K562 (cell line): Measurements from ENCODE around the gene RGL2. TPM values are rescaled to one million over a fixed set of nuclear protein-coding genes. Genes with fewer than 3 reads are reported as not detected.
A peak's percentile ranks its signal among the peaks of the same experiment; 100 is the strongest.

Experiments used
- CCNT2 ChIP-seq: IDR thresholded peaks from 2 replicates; pipeline ENCODE4 v1.6.1; 2011; ENCODE audit warnings: borderline replicate concordance, low read depth, mild to moderate bottlenecking, moderate library complexity, mixed read lengths, low read length; ENCODE audit not compliant: insufficient read length; ENCODE audit errors: extremely low read depth
- CHD4 ChIP-seq: fragments of 200-600 bp; sonication (generic); IDR thresholded peaks from 3 replicates; pipeline ENCODE4 v1.6.1; 2012; ENCODE audit warnings: low read depth, mild to moderate bottlenecking, mixed read lengths, low read length, inconsistent platforms; ENCODE audit not compliant: insufficient read depth, insufficient replicate concordance, poor library complexity, severe bottlenecking
- HLTF ChIP-seq: fragments of 450-650 bp; IDR thresholded peaks from 2 replicates; pipeline ENCODE4 v1.6.1; 2016
- PHF8 ChIP-seq: fragments of 200-600 bp; sonication (generic); IDR thresholded peaks from 2 replicates; pipeline ENCODE4 v1.6.1; 2012; ENCODE audit warnings: mixed run types, mild to moderate bottlenecking, inconsistent platforms, low read length, moderate library complexity, borderline replicate concordance
- TAL1 ChIP-seq: fragments of 450-650 bp; IDR thresholded peaks from 2 replicates; pipeline ENCODE4 v1.6.1; 2016; ENCODE audit warnings: mild to moderate bottlenecking
- U2AF1 ChIP-seq: fragments of 200-400 bp; formaldehyde crosslinking; optimal IDR thresholded peaks from 2 replicates; pipeline ENCODE3; 2017; ENCODE audit warnings: mild to moderate bottlenecking, low read depth, low read length, moderate library complexity
- ZC3H11A ChIP-seq: IDR thresholded peaks from 2 replicates; pipeline ENCODE4 v1.6.1; 2012; ENCODE audit warnings: low read depth, low read length, improper control_type of control experiment
- ZNF134 ChIP-seq: fragments of 250-450 bp; sonication (Bioruptor Pico); conservative IDR thresholded peaks from 2 replicates; pipeline ENCODE4 v1.4.0; 2020
- polyA plus RNA-seq, 8 experiments: library from polyadenylated mRNA; depleted of rRNA in 4 of 8; stranded (reverse) in 5 of 8; unstranded in 3 of 8; fragments of >200 nt; fragmentation: Nextera tagmentation in 2 of 8; fragmentation: Illumina TruSeq in 1 of 8; extraction: Ambion mirVana in 2 of 8; extraction: Trizol in 1 of 8; gene quantifications; 2 replicates each; pipeline versions ENCODE4 v1.2.1 to v1.2.3, GENCODE V29; 2011 to 2014; ENCODE audit warnings: inconsistent platforms in 1 of 8, missing spikeins in 1 of 8
- total RNA-seq, 7 experiments: library from RNA; depleted of rRNA in 6 of 7; stranded (reverse); fragments of >200 nt in 6 of 7; fragmentation: Illumina TruSeq in 2 of 7; extraction: Trizol in 2 of 7; gene quantifications; 2 replicates each; pipeline versions ENCODE4 v1.2.1 to v1.2.3, GENCODE V29; 2011 to 2021; ENCODE audit warnings: low replicate concordance in 1 of 7
- TF ChIP-seq, protein P1 (sequence below): sonication (generic); formaldehyde crosslinking; IDR thresholded peaks from 2 replicates; pipeline ENCODE4 v1.8.0; 2022; ENCODE audit warnings: mild to moderate bottlenecking, missing genetic modification reagents
- TF ChIP-seq, protein P2 (sequence below): sonication (generic); formaldehyde crosslinking; IDR thresholded peaks from 2 replicates; pipeline ENCODE4 v1.9.0; 2022; ENCODE audit warnings: mild to moderate bottlenecking, missing genetic modification reagents
- TF ChIP-seq, protein P3 (sequence below), 2 experiments: fragments of 450-650 bp; IDR thresholded peaks; 2 replicates each; pipeline ENCODE4 v1.6.1; 2016; ENCODE audit warnings: mild to moderate bottlenecking in 2 of 2, borderline replicate concordance in 1 of 2, low read depth in 1 of 2, moderate library complexity in 1 of 2
- TF ChIP-seq, protein P4 (sequence below): fragments of 250-450 bp; sonication (Bioruptor Pico); IDR thresholded peaks from 2 replicates; pipeline ENCODE4 v1.5.0; 2020; ENCODE audit warnings: mild to moderate bottlenecking, borderline replicate concordance

RGL2 gene
- total and polyA plus RNA-seq, 9 of the 15 experiments (the other 6 are each of a cell fraction or from before 2014, with no cell fraction given), result 1.8 to 57.1 (median 19.5) TPM

DNA sequence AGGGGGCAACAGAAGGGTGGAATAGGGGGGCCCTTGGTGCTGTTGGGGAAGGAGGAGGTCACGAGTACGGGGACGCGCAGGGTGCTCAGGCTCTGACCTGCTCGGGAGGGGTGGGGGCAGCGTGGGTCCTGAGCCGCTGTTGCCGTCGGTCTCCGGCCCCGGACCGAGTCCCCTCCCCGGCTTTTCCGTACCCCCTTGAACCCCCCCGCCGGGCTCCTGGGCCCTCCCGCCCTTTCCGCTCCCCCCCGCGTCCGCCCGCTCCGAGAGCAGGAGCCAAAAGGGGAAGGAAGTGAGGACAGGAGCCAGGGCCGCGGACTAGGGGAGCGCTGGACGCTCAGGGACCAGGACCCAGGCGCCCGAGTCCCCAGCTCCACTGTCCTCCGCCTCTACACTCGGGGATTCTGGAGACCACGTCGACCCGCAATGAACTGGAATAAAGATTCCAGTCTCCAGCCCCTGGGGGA is at the start of gene RGL2 (continued):
- TF ChIP-seq, protein P1, sequence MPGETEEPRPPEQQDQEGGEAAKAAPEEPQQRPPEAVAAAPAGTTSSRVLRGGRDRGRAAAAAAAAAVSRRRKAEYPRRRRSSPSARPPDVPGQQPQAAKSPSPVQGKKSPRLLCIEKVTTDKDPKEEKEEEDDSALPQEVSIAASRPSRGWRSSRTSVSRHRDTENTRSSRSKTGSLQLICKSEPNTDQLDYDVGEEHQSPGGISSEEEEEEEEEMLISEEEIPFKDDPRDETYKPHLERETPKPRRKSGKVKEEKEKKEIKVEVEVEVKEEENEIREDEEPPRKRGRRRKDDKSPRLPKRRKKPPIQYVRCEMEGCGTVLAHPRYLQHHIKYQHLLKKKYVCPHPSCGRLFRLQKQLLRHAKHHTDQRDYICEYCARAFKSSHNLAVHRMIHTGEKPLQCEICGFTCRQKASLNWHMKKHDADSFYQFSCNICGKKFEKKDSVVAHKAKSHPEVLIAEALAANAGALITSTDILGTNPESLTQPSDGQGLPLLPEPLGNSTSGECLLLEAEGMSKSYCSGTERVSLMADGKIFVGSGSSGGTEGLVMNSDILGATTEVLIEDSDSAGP (CRISPR knock-in tag), result no peak
- TF ChIP-seq, protein P2, sequence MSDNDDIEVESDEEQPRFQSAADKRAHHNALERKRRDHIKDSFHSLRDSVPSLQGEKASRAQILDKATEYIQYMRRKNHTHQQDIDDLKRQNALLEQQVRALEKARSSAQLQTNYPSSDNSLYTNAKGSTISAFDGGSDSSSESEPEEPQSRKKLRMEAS, result peak; percentile 35; the same call in 1 of the 2 replicates
- 0 out of 2 replicates have a peak, but pooled peaks have one; percentile 26 for TF ChIP-seq HLTF
- TF ChIP-seq ZNF134 (CRISPR knock-in tag), result 0 out of 2 replicates have a peak, but pooled peaks have one; percentile 33
- TF ChIP-seq, protein P3, sequence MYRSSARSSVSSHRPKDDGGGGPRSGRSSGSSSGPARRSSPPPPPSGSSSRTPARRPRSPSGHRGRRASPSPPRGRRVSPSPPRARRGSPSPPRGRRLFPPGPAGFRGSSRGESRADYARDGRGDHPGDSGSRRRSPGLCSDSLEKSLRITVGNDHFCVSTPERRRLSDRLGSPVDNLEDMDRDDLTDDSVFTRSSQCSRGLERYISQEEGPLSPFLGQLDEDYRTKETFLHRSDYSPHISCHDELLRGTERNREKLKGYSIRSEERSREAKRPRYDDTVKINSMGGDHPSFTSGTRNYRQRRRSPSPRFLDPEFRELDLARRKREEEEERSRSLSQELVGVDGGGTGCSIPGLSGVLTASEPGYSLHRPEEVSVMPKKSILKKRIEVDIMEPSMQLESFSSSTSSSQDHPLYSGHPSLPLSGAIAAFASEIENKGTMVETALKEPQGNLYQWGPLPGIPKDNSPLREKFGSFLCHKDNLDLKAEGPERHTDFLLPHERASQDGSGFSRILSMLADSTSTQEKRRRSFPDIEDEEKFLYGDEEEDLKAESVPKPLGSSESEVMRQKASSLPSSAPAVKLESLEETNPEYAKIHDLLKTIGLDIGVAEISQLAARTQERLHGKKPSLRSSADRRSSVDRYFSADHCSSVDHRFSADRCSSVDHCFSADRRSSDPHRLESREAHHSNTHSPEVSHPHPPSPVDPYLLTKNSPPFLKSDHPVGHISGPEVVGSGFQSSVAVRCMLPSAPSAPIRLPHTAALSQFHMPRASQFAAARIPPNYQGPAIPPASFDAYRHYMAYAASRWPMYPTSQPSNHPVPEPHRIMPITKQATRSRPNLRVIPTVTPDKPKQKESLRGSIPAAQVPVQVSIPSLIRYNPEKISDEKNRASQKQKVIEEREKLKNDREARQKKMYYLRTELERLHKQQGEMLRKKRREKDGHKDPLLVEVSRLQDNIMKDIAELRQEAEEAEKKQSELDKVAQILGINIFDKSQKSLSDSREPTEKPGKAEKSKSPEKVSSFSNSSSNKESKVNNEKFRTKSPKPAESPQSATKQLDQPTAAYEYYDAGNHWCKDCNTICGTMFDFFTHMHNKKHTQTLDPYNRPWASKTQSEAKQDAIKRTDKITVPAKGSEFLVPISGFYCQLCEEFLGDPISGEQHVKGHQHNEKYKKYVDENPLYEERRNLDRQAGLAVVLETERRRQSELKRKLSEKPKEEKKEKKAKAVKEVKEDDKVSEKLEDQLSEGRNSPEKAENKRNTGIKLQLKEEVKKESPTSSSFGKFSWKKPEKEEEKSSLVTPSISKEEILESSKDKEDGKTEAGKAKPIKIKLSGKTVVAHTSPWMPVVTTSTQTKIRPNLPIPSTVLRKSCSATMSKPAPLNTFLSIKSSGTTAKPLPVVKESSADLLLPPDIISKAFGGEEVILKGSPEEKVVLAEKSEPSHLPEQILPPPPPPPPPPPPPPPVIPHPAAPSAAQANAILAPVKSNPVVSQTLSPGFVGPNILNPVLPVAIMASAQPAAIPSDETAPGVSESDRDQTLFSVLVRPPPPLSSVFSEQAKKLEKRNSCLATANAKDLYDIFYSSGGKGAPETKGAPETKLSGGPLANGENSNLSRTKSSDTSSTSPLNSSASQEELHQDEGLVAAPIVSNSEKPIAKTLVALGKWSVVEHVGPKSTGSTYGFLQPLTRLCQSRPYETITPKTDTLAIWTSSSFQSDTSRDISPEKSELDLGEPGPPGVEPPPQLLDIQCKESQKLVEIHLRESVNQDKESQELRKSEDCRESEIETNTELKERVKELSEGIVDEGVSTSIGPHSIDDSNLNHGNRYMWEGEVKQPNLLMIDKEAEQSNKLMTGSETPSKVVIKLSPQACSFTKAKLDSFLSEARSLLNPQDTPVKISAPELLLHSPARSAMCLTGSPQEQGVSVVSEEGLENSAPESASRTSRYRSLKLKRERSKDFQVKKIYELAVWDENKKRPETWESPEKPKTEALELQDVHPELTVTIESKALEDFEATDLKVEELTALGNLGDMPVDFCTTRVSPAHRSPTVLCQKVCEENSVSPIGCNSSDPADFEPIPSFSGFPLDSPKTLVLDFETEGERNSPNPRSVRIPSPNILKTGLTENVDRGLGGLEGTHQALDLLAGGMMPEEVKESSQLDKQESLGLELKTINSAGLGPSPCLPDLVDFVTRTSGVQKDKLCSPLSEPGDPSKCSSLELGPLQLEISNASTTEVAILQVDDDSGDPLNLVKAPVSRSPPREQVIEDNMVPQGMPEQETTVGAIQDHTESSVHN (IDR thresholded peaks at IDR 0.05; ENCODE audit: borderline replicate concordance in 1 of 2, low read depth in 1 of 2), result no peak
- TF ChIP-seq ZC3H11A, result no peak
- peak; percentile 76 for TF ChIP-seq PHF8
- TF ChIP-seq, protein P4, sequence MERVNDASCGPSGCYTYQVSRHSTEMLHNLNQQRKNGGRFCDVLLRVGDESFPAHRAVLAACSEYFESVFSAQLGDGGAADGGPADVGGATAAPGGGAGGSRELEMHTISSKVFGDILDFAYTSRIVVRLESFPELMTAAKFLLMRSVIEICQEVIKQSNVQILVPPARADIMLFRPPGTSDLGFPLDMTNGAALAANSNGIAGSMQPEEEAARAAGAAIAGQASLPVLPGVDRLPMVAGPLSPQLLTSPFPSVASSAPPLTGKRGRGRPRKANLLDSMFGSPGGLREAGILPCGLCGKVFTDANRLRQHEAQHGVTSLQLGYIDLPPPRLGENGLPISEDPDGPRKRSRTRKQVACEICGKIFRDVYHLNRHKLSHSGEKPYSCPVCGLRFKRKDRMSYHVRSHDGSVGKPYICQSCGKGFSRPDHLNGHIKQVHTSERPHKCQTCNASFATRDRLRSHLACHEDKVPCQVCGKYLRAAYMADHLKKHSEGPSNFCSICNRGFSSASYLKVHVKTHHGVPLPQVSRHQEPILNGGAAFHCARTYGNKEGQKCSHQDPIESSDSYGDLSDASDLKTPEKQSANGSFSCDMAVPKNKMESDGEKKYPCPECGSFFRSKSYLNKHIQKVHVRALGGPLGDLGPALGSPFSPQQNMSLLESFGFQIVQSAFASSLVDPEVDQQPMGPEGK (CRISPR knock-in tag), result peak; percentile 74; the same call in 1 of the 2 replicates
- no peak for TF ChIP-seq U2AF1
- TF ChIP-seq TAL1, result no peak
- peak; percentile 51 for TF ChIP-seq CCNT2
- TF ChIP-seq CHD4, result no peak
